Adipocyte (in vitro differentiated cells): ENCODE data around the gene PKNOX2.

Source experiments
- DNase-seq: peaks from one replicate; pipeline ENCODE4 v3.0.0-alpha.2; 2015; ENCODE audit warnings: low read depth
- H3K27me3 ChIP-seq: replicated peaks from 2 replicates; pipeline ENCODE4 v1.7.0; 2013; ENCODE audit warnings: mild to moderate bottlenecking, low read length, moderate library complexity; ENCODE audit not compliant: control insufficient read depth, insufficient read depth
- H3K36me3 ChIP-seq: 2 replicates; pipeline ENCODE4 v1.7.0; 2013; ENCODE audit warnings: low read length, mild to moderate bottlenecking, moderate library complexity; ENCODE audit not compliant: control insufficient read depth, insufficient read depth, severe bottlenecking
- H3K4me1 ChIP-seq: 2 replicates; pipeline ENCODE4 v1.7.0; 2013; ENCODE audit warnings: mild to moderate bottlenecking, low read length, moderate library complexity; ENCODE audit not compliant: control insufficient read depth, insufficient read depth
- H3K4me3 ChIP-seq: 2 replicates; pipeline ENCODE4 v1.7.0; 2013; ENCODE audit warnings: mild to moderate bottlenecking, low read length, moderate library complexity
- H3K9ac ChIP-seq: 2 replicates; pipeline ENCODE4 v1.7.0; 2013; ENCODE audit warnings: mild to moderate bottlenecking, low read length, moderate library complexity
- H3K9me3 ChIP-seq: 2 replicates; pipeline ENCODE4 v1.7.0; 2013; ENCODE audit warnings: mild to moderate bottlenecking, low read length, moderate library complexity; ENCODE audit not compliant: control insufficient read depth

The PKNOX2 gene

GRCh38 chr11:125166764-125167291 lies 2.3 kb downstream of the PKNOX2 start:
- H3K36me3 ChIP-seq: no peaks in the 10 kb centered on the region
- H3K9ac ChIP-seq: peak overlapping the region; percentile 83
- no peaks in the 10 kb centered on the region for H3K9me3 ChIP-seq
- no peak for DNase-seq
- peak overlapping the region; percentile 84 for H3K4me3 ChIP-seq
- H3K27me3 ChIP-seq: peaks cover under 1% of the 10 kb centered on the region
- H3K4me1 ChIP-seq: peaks cover 46% of the 10 kb centered on the region

DNA sequence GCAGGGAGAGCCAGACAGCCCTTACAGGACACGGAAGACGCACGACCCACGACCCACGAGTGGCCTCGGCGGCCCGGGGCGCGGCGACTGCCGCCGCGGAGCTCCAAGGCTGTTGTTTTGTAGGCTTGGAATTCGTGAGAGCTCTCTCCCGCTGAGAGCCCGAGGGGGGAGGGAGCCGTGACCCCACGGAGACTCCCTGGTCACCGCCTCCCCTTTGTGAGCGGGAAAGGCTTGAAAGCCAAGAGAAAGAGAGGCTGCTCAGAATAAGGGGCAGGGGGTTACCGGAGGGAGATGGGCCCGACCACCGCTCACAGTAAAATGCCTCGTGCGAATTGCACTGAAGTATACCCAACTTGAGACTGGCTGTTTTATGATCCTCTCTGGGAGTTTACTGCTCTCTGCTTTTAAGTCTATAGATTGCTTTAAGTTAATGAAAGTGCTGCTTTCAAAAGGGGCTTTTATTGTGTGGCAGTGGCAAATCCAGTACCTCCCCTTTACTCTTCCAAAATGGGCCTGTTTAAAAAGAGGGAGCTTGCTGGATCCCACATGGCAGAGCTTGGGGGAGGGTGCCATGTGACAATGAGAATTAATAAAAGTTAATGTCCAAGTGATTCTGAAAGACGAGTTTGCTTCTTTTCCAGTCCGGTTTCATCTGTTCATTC lies 2.9 kb downstream of the PKNOX2 start:
- H3K27me3 ChIP-seq: no peaks in the 10 kb centered on the region
- H3K4me3 ChIP-seq: no peak overlapping the region
- H3K9me3 ChIP-seq: no peaks in the 10 kb centered on the region
- H3K9ac ChIP-seq: peak overlapping the region; percentile 40
- H3K36me3 ChIP-seq: no peaks in the 10 kb centered on the region
- no peak for DNase-seq
- peaks cover 46% of the 10 kb centered on the region for H3K4me1 ChIP-seq

DNA sequence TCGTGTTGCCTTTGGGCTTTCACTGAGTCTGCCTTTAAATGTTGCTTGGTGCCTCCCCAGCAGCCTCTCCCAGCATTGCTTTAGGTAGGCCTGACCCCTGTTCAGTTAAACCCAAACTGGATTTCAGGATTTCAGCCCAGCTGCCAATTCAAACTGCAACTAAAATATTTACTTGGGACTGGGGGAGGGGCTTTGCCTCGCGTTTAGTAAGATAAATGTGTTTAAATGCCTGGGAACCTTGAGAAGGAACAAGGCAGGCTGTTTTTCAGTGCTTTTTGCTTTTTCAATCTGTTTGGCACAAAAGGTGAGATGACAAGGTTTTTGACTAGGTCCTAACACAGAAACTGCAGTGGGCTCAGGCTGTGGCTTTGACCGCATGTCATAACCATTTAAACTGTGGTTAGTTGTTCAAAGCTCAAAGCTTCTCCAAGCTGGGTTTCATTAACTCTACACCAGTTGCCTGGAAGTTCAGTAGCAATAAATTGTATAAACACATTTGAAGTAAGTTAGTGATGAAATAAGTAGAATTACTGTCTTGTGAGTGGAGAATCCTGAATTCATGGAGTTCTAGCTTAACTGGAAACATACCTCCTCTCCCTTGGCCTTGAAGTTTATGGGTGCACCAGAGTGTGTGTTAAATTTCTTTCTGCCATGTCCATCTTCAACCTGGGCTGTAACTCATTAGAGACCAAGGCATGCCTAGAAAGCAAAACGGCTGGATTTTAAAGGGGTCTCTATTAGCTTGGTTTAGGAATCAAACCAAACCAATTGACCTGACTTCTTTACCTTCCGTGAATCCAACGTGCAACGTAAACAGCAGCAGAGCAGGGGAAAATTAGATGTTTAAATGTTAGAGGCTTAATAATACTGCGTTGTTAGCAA lies 3.6 kb downstream of the PKNOX2 start:
- Histone ChIP-seq H3K36me3 (no peaks in the 10 kb centered on the region), H3K4me3 (no peak overlapping the region), H3K4me1 (peaks cover 46% of the 10 kb centered on the region), H3K27me3 (no peaks in the 10 kb centered on the region), H3K9ac (no peak overlapping the region), H3K9me3 (no peaks in the 10 kb centered on the region)
- DNase-seq: peak; percentile 65

DNA sequence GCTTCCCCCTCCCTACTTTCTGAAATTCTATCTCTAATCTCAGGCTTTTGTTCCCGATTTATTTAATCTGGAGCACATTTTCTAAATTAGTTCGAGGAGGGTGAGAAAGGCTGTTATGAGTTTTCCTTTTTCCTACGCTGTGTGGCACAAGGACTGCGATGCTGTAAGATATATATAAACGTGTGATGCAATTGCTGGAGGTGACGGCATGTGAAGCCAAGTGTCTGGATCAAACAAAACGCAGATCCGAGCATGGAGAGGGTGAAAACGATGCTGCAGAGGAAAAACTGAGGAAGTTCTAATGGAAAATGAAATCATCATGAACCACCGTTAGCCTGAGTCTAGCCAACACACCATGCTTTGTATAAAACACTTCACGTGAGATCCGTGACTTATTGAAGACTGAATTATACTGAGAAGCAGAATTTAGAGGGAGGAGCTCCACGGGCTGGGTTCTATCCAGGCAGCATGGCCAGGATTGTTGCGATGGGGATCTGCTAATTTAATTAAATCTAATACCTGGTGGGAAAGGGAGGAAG lies 4.4 kb downstream of the PKNOX2 start:
- Histone ChIP-seq H3K36me3 (no peaks in the 10 kb centered on the region), H3K9me3 (no peaks in the 10 kb centered on the region), H3K4me1 (peaks cover 42% of the 10 kb centered on the region), H3K4me3 (no peak overlapping the region), H3K9ac (no peak overlapping the region), H3K27me3 (no peaks in the 10 kb centered on the region)
- no peak for DNase-seq

DNA sequence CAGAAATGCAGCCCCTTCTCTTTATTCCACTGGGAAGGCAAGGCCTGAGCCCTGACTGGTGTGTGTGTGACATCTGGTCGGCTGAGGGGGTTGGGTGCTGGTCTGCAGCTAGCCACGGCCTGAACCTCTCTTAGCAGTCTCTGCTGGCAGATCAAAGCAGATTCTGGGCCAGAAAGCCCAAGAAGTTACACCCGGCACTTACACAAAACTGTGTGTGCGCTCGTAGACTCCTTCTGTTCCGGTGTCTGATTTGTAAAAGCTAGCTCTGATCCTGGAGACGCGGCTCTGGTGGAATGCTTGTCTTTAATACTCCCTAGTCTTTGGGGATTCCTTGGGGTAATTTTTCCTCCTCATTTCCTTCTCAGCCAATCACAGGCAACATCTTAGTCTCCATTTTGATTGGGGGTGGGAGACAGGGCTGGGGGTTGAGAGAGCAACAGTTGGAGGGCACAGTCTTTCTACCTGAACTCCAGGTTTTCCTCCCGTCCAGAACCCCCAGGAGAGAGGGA lies 5.5 kb downstream of the PKNOX2 start:
- no peaks in the 10 kb centered on the region for H3K27me3 ChIP-seq
- DNase-seq: no peak
- no peaks in the 10 kb centered on the region for H3K9me3 ChIP-seq
- H3K36me3 ChIP-seq: no peaks in the 10 kb centered on the region
- H3K4me1 ChIP-seq: peaks cover 40% of the 10 kb centered on the region
- peak overlapping the region; percentile 65 for H3K9ac ChIP-seq
- H3K4me3 ChIP-seq: peak overlapping the region; percentile 55

DNA sequence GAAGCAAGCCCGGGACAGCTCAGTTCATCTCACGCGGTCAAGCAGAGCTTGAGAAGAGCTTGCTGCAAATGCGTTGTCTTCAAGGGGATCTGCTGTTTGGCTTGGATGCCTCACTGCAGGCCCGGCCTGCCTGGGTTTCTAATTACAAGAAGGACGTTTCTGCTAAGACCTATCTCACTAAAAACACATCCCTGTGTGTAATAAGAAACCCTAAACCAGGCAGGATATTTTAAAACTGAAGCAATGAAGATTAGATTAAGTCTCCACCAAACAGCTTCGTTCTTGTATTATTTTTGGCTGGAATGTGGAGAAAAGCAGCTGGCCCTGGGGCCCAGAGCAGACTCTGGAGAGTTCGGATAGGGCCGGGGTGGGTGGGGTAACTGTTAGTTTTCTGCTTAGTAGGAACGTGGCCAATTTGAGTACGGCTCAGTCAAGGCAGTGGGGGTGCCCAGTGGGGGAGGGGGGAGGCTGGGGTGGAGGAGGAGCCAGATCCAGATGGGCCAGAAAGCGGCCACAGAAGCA lies 6.0 kb downstream of the PKNOX2 start:
- peak; percentile 86 for DNase-seq
- H3K27me3 ChIP-seq: no peaks in the 10 kb centered on the region
- peak overlapping the region; percentile 55 for H3K4me3 ChIP-seq
- no peaks in the 10 kb centered on the region for H3K36me3 ChIP-seq
- H3K9ac ChIP-seq: peak overlapping the region; percentile 65
- H3K4me1 ChIP-seq: peaks cover 37% of the 10 kb centered on the region
- no peaks in the 10 kb centered on the region for H3K9me3 ChIP-seq

DNA sequence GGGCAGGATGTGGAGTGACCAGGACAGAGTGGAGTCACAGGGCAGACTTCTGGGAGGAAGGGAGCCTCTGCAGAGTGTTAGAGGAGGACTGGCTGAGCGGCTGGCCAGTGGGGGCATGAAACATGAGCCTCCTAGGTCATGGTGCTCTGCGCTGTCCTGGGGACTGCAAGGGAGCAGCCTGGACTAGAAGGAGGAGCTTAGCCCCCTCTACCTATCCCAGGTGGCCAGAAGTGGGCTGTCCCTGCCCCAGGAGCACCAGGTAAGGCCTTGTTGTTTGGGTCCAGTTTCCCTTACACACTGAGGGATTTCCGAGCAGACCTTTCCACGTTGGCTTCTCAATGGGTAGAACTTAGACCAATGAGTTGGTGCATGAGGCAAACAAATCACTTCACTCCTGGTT lies 7.4 kb downstream of the PKNOX2 start:
- Histone ChIP-seq H3K9me3 (no peaks in the 10 kb centered on the region), H3K4me1 (peaks cover 24% of the 10 kb centered on the region), H3K9ac (no peak overlapping the region), H3K4me3 (no peak overlapping the region), H3K36me3 (no peaks in the 10 kb centered on the region), H3K27me3 (peaks cover 10% of the 10 kb centered on the region)
- DNase-seq: no peak

GRCh38 chr11:125173027-125173426 lies 8.5 kb downstream of the PKNOX2 start:
- no peaks in the 10 kb centered on the region for H3K9me3 ChIP-seq
- peaks cover 16% of the 10 kb centered on the region for H3K4me1 ChIP-seq

GRCh38 chr11:125173556-125173955 lies 9.0 kb downstream of the PKNOX2 start:
- peaks cover 11% of the 10 kb centered on the region for H3K4me1 ChIP-seq
- H3K9ac ChIP-seq: no peak overlapping the region
- H3K9me3 ChIP-seq: no peaks in the 10 kb centered on the region
- no peak overlapping the region for H3K4me3 ChIP-seq
- no peak for DNase-seq
- H3K36me3 ChIP-seq: no peaks in the 10 kb centered on the region
- peaks cover 10% of the 10 kb centered on the region for H3K27me3 ChIP-seq

More at GRCh38 chr11:125173027-125173426, 8.5 kb downstream of the PKNOX2 start:
- Histone ChIP-seq H3K4me3 (no peak overlapping the region), H3K27me3 (peaks cover 10% of the 10 kb centered on the region), H3K9ac (no peak overlapping the region), H3K36me3 (no peaks in the 10 kb centered on the region)
- DNase-seq: no peak

DNA sequence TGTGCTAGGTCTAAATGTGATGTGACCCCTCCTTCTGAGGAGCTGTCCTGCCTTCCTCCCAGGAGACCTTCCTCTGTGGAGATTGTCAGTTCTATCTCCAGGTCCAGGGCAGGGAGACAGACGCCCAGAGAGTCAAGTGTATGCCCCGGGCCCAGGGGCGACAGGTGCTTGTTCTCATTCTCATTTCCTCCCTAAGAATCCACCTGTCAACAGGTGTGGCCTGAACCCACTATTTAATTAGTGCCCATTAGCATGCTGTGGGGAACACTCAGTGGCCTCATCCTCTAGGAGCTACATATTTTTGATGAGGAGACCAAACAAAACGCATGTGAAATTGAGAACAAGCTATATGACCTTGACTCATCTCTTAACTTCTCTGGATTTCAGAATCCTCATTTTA lies 9.5 kb downstream of the PKNOX2 start:
- Histone ChIP-seq H3K9me3 (no peaks in the 10 kb centered on the region), H3K9ac (no peak overlapping the region), H3K4me1 (peaks cover 11% of the 10 kb centered on the region), H3K27me3 (peaks cover 10% of the 10 kb centered on the region), H3K36me3 (no peaks in the 10 kb centered on the region), H3K4me3 (no peak overlapping the region)
- DNase-seq: no peak

GRCh38 chr11:125174686-125175085 lies 10.1 kb downstream of the PKNOX2 start:
- peaks cover 11% of the 10 kb centered on the region for H3K4me1 ChIP-seq
- no peaks in the 10 kb centered on the region for H3K9me3 ChIP-seq
- H3K36me3 ChIP-seq: no peaks in the 10 kb centered on the region
- H3K27me3 ChIP-seq: peaks cover 10% of the 10 kb centered on the region
- no peak overlapping the region for H3K9ac ChIP-seq
- no peak overlapping the region for H3K4me3 ChIP-seq
- DNase-seq: no peak
